ENCODE data around the gene AGO4.

DNA sequence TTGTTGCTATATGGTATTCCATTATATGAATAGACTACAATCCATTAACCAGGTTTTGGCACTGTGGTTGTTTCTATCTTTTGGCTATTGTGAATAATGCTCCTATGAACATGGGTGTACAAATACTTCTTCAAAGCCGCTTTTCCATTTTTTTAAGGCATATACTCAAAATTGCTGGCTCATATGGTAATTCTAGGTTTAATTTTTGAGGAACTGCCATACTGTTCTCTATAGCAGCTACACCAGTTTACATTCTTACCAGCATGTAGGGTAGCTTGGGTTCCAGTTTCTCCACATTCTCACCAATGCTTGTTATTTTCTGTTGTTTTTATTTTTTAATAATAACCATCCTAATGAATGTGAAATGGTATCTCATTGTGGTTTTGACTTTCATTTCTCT lies 55.3 kb downstream of the AGO4 start:
- TF ChIP-seq CTCF (optimal IDR thresholded peaks at IDR 0.05 in 1 of 3, IDR thresholded peaks at IDR 0.05 in 1 of 3, conservative IDR thresholded peaks at IDR 0.05 in 1 of 3; ENCODE audit: extremely low read depth in 1 of 3, insufficient read depth in 2 of 3, low read length in 3 of 3), result no peak
- no peak for TF ChIP-seq EZH2 (IDR thresholded peaks at IDR 0.05; ENCODE audit: low read length)
